GM12878 (cell line): ENCODE results near the gene LINC00632.

Experiments
- CBX3 ChIP-seq: fragments of 200-600 bp; sonication (generic); IDR thresholded peaks from 2 replicates; pipeline ENCODE4 v1.6.1; 2016; ENCODE audit warnings: low read depth, borderline replicate concordance
- EED ChIP-seq: sonication (generic); IDR thresholded peaks from 2 replicates; pipeline ENCODE4 v1.6.1; 2016; ENCODE audit warnings: antibody characterized with exemption, low read depth
- ESRRA ChIP-seq: IDR thresholded peaks from 2 replicates; pipeline ENCODE4 v1.6.1; 2012; ENCODE audit warnings: mild to moderate bottlenecking, low read length, improper control_type of control experiment
- EZH2 ChIP-seq: IDR thresholded peaks from 2 replicates; pipeline ENCODE4 v1.6.1; 2012; ENCODE audit warnings: low read depth, mild to moderate bottlenecking, control low read depth, inconsistent platforms, low read length, borderline replicate concordance; ENCODE audit not compliant: control insufficient read depth
- FOXM1 ChIP-seq: IDR thresholded peaks from 2 replicates; pipeline ENCODE4 v1.6.1; 2012; ENCODE audit warnings: low read depth, mild to moderate bottlenecking, inconsistent platforms, low read length, moderate library complexity
- NFYB ChIP-seq: IDR thresholded peaks from 2 replicates; pipeline ENCODE4 v1.6.1; 2011; ENCODE audit warnings: low read depth, mild to moderate bottlenecking, low read length, improper control_type of control experiment, moderate library complexity; ENCODE audit not compliant: insufficient read depth
- POLR2A ChIP-seq: IDR thresholded peaks from 2 replicates; pipeline ENCODE4 v1.6.1; 2011; ENCODE audit warnings: low read depth, mild to moderate bottlenecking, low read length
- POLR2AphosphoS5 ChIP-seq: IDR thresholded peaks from 2 replicates; pipeline ENCODE4 v1.6.1; 2011; ENCODE audit warnings: mild to moderate bottlenecking, low read length, inconsistent platforms
- RFX5 ChIP-seq: IDR thresholded peaks from 2 replicates; pipeline ENCODE4 v1.6.1; 2011; ENCODE audit warnings: low read depth, low read length, improper control_type of control experiment
- TAF1 ChIP-seq: IDR thresholded peaks from 2 replicates; pipeline ENCODE4 v1.6.1; 2011; ENCODE audit warnings: mild to moderate bottlenecking, low read depth, low read length, borderline replicate concordance
- TARDBP ChIP-seq: IDR thresholded peaks from 2 replicates; pipeline ENCODE4 v1.6.1; 2016; ENCODE audit warnings: borderline replicate concordance
- TF ChIP-seq, protein P1 (sequence below), 3 experiments: IDR thresholded peaks in 2 of 3; conservative IDR thresholded peaks in 1 of 3; 2 replicates each; pipeline ENCODE4 v1.5.1; 2011; ENCODE audit warnings: low read depth in 3 of 3, low read length in 3 of 3, mild to moderate bottlenecking in 3 of 3, control low read depth in 2 of 3, moderate library complexity in 2 of 3, inconsistent platforms in 1 of 3, mixed read lengths in 1 of 3; ENCODE audit not compliant: control insufficient read depth in 2 of 3, insufficient read depth in 1 of 3; ENCODE audit errors: extremely low read depth in 1 of 3
- TF ChIP-seq, protein P2 (sequence below): IDR thresholded peaks from 2 replicates; pipeline ENCODE4 v1.6.1; 2012; ENCODE audit warnings: low read depth, low read length, improper control_type of control experiment
- TF ChIP-seq, protein P3 (sequence below): fragments of 450-650 bp; IDR thresholded peaks from 2 replicates; pipeline ENCODE4 v1.6.1; 2017; ENCODE audit warnings: low read depth, mild to moderate bottlenecking, moderate library complexity

GRCh38 chrX:140822184-140822583, 112.6 kb downstream of the LINC00632 start:
- TF ChIP-seq, protein P1, sequence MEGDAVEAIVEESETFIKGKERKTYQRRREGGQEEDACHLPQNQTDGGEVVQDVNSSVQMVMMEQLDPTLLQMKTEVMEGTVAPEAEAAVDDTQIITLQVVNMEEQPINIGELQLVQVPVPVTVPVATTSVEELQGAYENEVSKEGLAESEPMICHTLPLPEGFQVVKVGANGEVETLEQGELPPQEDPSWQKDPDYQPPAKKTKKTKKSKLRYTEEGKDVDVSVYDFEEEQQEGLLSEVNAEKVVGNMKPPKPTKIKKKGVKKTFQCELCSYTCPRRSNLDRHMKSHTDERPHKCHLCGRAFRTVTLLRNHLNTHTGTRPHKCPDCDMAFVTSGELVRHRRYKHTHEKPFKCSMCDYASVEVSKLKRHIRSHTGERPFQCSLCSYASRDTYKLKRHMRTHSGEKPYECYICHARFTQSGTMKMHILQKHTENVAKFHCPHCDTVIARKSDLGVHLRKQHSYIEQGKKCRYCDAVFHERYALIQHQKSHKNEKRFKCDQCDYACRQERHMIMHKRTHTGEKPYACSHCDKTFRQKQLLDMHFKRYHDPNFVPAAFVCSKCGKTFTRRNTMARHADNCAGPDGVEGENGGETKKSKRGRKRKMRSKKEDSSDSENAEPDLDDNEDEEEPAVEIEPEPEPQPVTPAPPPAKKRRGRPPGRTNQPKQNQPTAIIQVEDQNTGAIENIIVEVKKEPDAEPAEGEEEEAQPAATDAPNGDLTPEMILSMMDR (IDR thresholded peaks at IDR 0.05 in 2 of 3, conservative IDR thresholded peaks at IDR 0.05 in 1 of 3; ENCODE audit: control insufficient read depth in 2 of 3, extremely low read depth in 1 of 3, insufficient read depth in 1 of 3, low read depth in 3 of 3, low read length in 3 of 3): no peak
- TF ChIP-seq RFX5 (no peak), POLR2AphosphoS5 (no peak), EZH2 (no peak), ESRRA (no peak), POLR2A (no peak), TARDBP (no peak), NFYB (no peak), TAF1 (no peak), CBX3 (no peak), FOXM1 (no peak), EED (no peak)
- TF ChIP-seq, protein P2, sequence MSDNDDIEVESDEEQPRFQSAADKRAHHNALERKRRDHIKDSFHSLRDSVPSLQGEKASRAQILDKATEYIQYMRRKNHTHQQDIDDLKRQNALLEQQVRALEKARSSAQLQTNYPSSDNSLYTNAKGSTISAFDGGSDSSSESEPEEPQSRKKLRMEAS: no peak
- TF ChIP-seq, protein P3, sequence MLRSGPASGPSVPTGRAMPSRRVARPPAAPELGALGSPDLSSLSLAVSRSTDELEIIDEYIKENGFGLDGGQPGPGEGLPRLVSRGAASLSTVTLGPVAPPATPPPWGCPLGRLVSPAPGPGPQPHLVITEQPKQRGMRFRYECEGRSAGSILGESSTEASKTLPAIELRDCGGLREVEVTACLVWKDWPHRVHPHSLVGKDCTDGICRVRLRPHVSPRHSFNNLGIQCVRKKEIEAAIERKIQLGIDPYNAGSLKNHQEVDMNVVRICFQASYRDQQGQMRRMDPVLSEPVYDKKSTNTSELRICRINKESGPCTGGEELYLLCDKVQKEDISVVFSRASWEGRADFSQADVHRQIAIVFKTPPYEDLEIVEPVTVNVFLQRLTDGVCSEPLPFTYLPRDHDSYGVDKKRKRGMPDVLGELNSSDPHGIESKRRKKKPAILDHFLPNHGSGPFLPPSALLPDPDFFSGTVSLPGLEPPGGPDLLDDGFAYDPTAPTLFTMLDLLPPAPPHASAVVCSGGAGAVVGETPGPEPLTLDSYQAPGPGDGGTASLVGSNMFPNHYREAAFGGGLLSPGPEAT: no peak
